Liver (tissue), 9 donors: ENCODE results near the gene CBFA2T3. TPM values are rescaled to one million over a fixed set of nuclear protein-coding genes. Genes with fewer than 3 reads are reported as not detected.

Experiments used
- DNase-seq: peaks from one replicate; pipeline ENCODE4 v3.0.0-alpha.2; 2017; ENCODE audit warnings: low spot score
- H3K27ac ChIP-seq, 2 donors: one replicate each; pipeline ENCODE4 v1.7.0; 2013; ENCODE audit warnings: inconsistent platforms in 2 of 2, low read length in 2 of 2, control low read depth in 1 of 2, low read depth in 1 of 2, mild to moderate bottlenecking in 1 of 2
- H3K27me3 ChIP-seq, 4 donors: one replicate each; pipeline versions ENCODE4 v1.6.1 to v1.7.0; 2013; ENCODE audit warnings: low read length in 3 of 4, inconsistent platforms in 1 of 4, mild to moderate bottlenecking in 1 of 4, moderate library complexity in 1 of 4; ENCODE audit not compliant: control insufficient read depth in 4 of 4, insufficient read depth in 4 of 4
- H3K36me3 ChIP-seq, 4 donors: one replicate each; pipeline versions ENCODE4 v1.6.1 to v1.7.0; 2013; ENCODE audit warnings: low read length in 3 of 4, mild to moderate bottlenecking in 3 of 4, low read depth in 1 of 4, moderate library complexity in 1 of 4; ENCODE audit not compliant: control insufficient read depth in 4 of 4, insufficient read depth in 3 of 4
- H3K4me1 ChIP-seq, 4 donors: one replicate each; pipeline versions ENCODE4 v1.6.1 to v1.7.0; 2013; ENCODE audit warnings: low read length in 3 of 4, mild to moderate bottlenecking in 3 of 4, moderate library complexity in 1 of 4; ENCODE audit not compliant: control insufficient read depth in 4 of 4, insufficient read depth in 4 of 4
- H3K4me3 ChIP-seq, 3 donors: one replicate each; pipeline versions ENCODE4 v1.6.1 to v1.7.0; 2013; ENCODE audit warnings: low read length in 3 of 3, control low read depth in 1 of 3, low read depth in 1 of 3, mild to moderate bottlenecking in 1 of 3
- H3K9ac ChIP-seq, 2 donors: one replicate each; pipeline ENCODE4 v1.7.0; 2013; ENCODE audit warnings: low read length in 2 of 2, mild to moderate bottlenecking in 2 of 2, moderate library complexity in 2 of 2, control low read depth in 1 of 2, low read depth in 1 of 2
- H3K9me3 ChIP-seq, 4 donors: one replicate each; pipeline versions ENCODE4 v1.6.1 to v1.7.0; 2013; ENCODE audit warnings: low read length in 3 of 4; ENCODE audit not compliant: control insufficient read depth in 4 of 4
- ATF3 ChIP-seq: IDR thresholded peaks from 2 replicates; pipeline ENCODE4 v1.6.1; 2016; ENCODE audit warnings: antibody characterized with exemption
- CTCF ChIP-seq: fragments of 150-350 bp; IDR thresholded peaks from 2 replicates; pipeline ENCODE4 v1.5.1; 2017; ENCODE audit warnings: improper control_type of control experiment, low read depth, low read length; ENCODE audit not compliant: missing input control
- EGR1 ChIP-seq, 2 donors: IDR thresholded peaks; 2 replicates each; pipeline ENCODE4 v1.6.1; 2016 to 2018; ENCODE audit warnings: antibody characterized with exemption in 2 of 2, low read depth in 2 of 2
- FOXA1 ChIP-seq: IDR thresholded peaks from 2 replicates; pipeline ENCODE4 v1.6.1; 2016; ENCODE audit warnings: antibody characterized with exemption
- FOXA2 ChIP-seq: IDR thresholded peaks from 2 replicates; pipeline ENCODE4 v1.6.1; 2016; ENCODE audit warnings: antibody characterized with exemption
- GABPA ChIP-seq, 2 donors: IDR thresholded peaks in 1 of 2; conservative IDR thresholded peaks in 1 of 2; 2 replicates each; pipeline ENCODE4 v1.6.1; 2016; ENCODE audit warnings: antibody characterized with exemption in 2 of 2, mild to moderate bottlenecking in 1 of 2, moderate library complexity in 1 of 2
- HNF4A ChIP-seq, 2 donors: conservative IDR thresholded peaks; 2 replicates each; pipeline ENCODE4 v1.6.1; 2016; ENCODE audit warnings: antibody characterized with exemption in 2 of 2, mild to moderate bottlenecking in 2 of 2
- HNF4G ChIP-seq: IDR thresholded peaks from 2 replicates; pipeline ENCODE4 v1.6.1; 2016; ENCODE audit warnings: antibody characterized with exemption
- JUND ChIP-seq, 2 donors: IDR thresholded peaks; 2 replicates each; pipeline ENCODE4 v1.6.1; 2016; ENCODE audit warnings: antibody characterized with exemption in 2 of 2
- MAX ChIP-seq: IDR thresholded peaks from 2 replicates; pipeline ENCODE4 v1.6.1; 2016; ENCODE audit warnings: antibody characterized with exemption
- NR2F2 ChIP-seq: IDR thresholded peaks from 2 replicates; pipeline ENCODE4 v1.6.1; 2016; ENCODE audit warnings: antibody characterized with exemption
- RAD21 ChIP-seq, 2 donors: IDR thresholded peaks; 2 replicates each; pipeline ENCODE4 v1.6.1; 2016; ENCODE audit warnings: antibody characterized with exemption in 2 of 2, mild to moderate bottlenecking in 2 of 2
- REST ChIP-seq: IDR thresholded peaks from 2 replicates; pipeline ENCODE4 v1.6.1; 2016; ENCODE audit warnings: antibody characterized with exemption, mild to moderate bottlenecking
- RXRA ChIP-seq, 2 donors: IDR thresholded peaks; 2 replicates each; pipeline ENCODE4 v1.6.1; 2017 to 2018; ENCODE audit warnings: antibody characterized with exemption in 2 of 2, mild to moderate bottlenecking in 1 of 2
- SP1 ChIP-seq: IDR thresholded peaks from 2 replicates; pipeline ENCODE4 v1.6.1; 2018; ENCODE audit warnings: antibody characterized with exemption, mild to moderate bottlenecking
- TAF1 ChIP-seq: conservative IDR thresholded peaks from 2 replicates; pipeline ENCODE4 v1.6.1; 2016; ENCODE audit warnings: antibody characterized with exemption, mild to moderate bottlenecking
- YY1 ChIP-seq: IDR thresholded peaks from 2 replicates; pipeline ENCODE4 v1.6.1; 2016; ENCODE audit warnings: antibody characterized with exemption, mild to moderate bottlenecking
- ZBTB33 ChIP-seq: IDR thresholded peaks from 2 replicates; pipeline ENCODE4 v1.6.1; 2016; ENCODE audit warnings: antibody characterized with exemption
- WGBS: extraction: QIAGEN DNeasy Blood & Tissue Kit; methylation state at CpG from one replicate; pipeline ENCODE4 v1.1.7; 2013; 5-methylcytosine and 5-hydroxymethylcytosine counted together
- polyA plus RNA-seq, 2 donors: library from polyadenylated mRNA; stranded (reverse) in 1 of 2; unstranded in 1 of 2; fragments of 200-250 nt in 1 of 2; fragments of >200 nt in 1 of 2; fragmentation: Nextera tagmentation in 1 of 2; extraction: Ambion mirVana in 1 of 2; gene quantifications; one replicate each; pipeline versions ENCODE4 v1.2.1 to v1.2.3, GENCODE V29; 2013 to 2015
- total RNA-seq, 2 donors: library from RNA; depleted of rRNA; stranded (reverse); fragments of >200 nt; gene quantifications; one replicate each; pipeline ENCODE4 v1.2.3, GENCODE V29; 2014
- donor health status: healthy.
- donor health status: healthy.
- donor health status: healthy.
- donor health status: healthy.
- donor health status: healthy.

The CBFA2T3 gene
- total and polyA plus RNA-seq, 4 donors: 1.4 to 4.5 (median 3.1) TPM

- H3K4me3 ChIP-seq: no peak overlapping the region
- H3K36me3 ChIP-seq: no peaks in the 10 kb centered on the region
- H3K27ac ChIP-seq: no peak overlapping the region
- peaks cover 6 to 15% (median 8%) of the 10 kb centered on the region in 4 donors for H3K9me3 ChIP-seq
- DNase-seq: no peak
- no peaks in the 10 kb centered on the region for H3K4me1 ChIP-seq
- H3K27me3 ChIP-seq: peaks cover 0 to 2% (median under 1%) of the 10 kb centered on the region in 4 donors
- WGBS: 54% methylated on average over 12 of the region's 12 CpGs
- H3K9ac ChIP-seq: no peak overlapping the region
- TF ChIP-seq NR2F2 (no peak), GABPA (IDR thresholded peaks at IDR 0.05 in 1 of 2, conservative IDR thresholded peaks at IDR 0.05 in 1 of 2) (no peak), TAF1 (no peak), ATF3 (no peak), CTCF (no peak)
Measured at GRCh38 chr16:88994695-88995094, 17.7 kb upstream of the CBFA2T3 start.

- Histone ChIP-seq H3K9ac (no peak overlapping the region), H3K4me3 (no peak overlapping the region), H3K36me3 (no peaks in the 10 kb centered on the region), H3K27ac (no peak overlapping the region), H3K27me3 (peaks cover 0 to 2% (median under 1%) of the 10 kb centered on the region in 4 donors), H3K9me3 (peaks cover 6 to 15% (median 8%) of the 10 kb centered on the region in 4 donors), H3K4me1 (no peaks in the 10 kb centered on the region)
- 72% methylated on average over 19 of the region's 19 CpGs for WGBS
- no peak for DNase-seq
- no peak for TF ChIP-seq FOXA1
- no peak for TF ChIP-seq REST
- no peak for TF ChIP-seq YY1
- no peak for TF ChIP-seq HNF4G
- no peak for TF ChIP-seq JUND (IDR thresholded peaks at IDR 0.05)
- TF ChIP-seq RXRA (IDR thresholded peaks at IDR 0.05): no peak
- no peak for TF ChIP-seq NR2F2
- TF ChIP-seq EGR1 (IDR thresholded peaks at IDR 0.05; ENCODE audit: low read depth in 2 of 2): no peak
- TF ChIP-seq GABPA (IDR thresholded peaks at IDR 0.05 in 1 of 2, conservative IDR thresholded peaks at IDR 0.05 in 1 of 2): no peak
- no peak for TF ChIP-seq ZBTB33
- no peak for TF ChIP-seq ATF3
- no peak for TF ChIP-seq HNF4A (conservative IDR thresholded peaks at IDR 0.05)
- no peak for TF ChIP-seq RAD21 (IDR thresholded peaks at IDR 0.05)
- no peak for TF ChIP-seq FOXA2
- TF ChIP-seq TAF1: no peak
- TF ChIP-seq CTCF: no peak
- TF ChIP-seq SP1: no peak
- no peak for TF ChIP-seq MAX
Measured at GRCh38 chr16:88993946-88994600, 17.1 kb upstream of the CBFA2T3 start.
